NCI-H146 treated with DMSO at 0.1 percent for 48 hours (cell line): Measurements from ENCODE around the gene ULK3.
A peak's percentile ranks its signal among the peaks of the same experiment; 100 is the strongest.

Experiments
- DNase-seq: peaks from one replicate; lab custom pipeline; 2025; ENCODE audit not compliant: unreplicated experiment; lab: John Stamatoyannopoulos, UW

The ULK3 gene

GRCh38 chr15:74824976-74825375 lies 18.0 kb downstream of the ULK3 start:
- DNase-seq, result no peak

- no peak for DNase-seq
Observed at GRCh38 chr15:74823324-74823723, 19.6 kb downstream of the ULK3 start.

DNA sequence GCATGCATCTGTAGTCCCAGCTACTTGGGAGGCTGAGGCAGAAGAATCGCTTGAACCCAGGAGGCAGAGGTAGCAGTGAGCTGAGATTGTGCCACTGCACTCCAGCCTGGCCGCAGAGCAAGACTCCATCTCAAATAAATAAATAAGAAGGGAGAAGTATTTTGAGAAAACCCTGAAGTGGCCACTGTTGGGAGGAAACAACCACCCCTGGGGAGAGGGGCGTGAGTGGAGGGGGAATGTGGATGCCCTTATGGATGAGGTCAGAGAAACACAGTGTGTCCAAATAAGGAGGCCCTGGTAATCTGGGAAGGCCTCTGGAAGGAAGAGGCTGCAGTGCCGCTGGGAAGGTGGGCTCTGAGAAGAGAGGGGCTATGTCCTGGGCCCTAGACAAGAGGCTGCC lies 20.7 kb downstream of the ULK3 start:
- no peak for DNase-seq

- DNase-seq, result no peak
Observed at GRCh38 chr15:74821790-74822158, 21.2 kb downstream of the ULK3 start.

- DNase-seq, result peak; percentile 64
Observed at GRCh38 chr15:74821091-74821789, 21.7 kb downstream of the ULK3 start.

- no peak for DNase-seq
Observed at GRCh38 chr15:74820056-74820455, 22.9 kb downstream of the ULK3 start.

- DNase-seq, result peak; percentile 23
Observed at GRCh38 chr15:74817370-74817737, 25.6 kb downstream of the ULK3 start.

- DNase-seq, result no peak
Observed at GRCh38 chr15:74816624-74817369, 26.2 kb downstream of the ULK3 start.

DNA sequence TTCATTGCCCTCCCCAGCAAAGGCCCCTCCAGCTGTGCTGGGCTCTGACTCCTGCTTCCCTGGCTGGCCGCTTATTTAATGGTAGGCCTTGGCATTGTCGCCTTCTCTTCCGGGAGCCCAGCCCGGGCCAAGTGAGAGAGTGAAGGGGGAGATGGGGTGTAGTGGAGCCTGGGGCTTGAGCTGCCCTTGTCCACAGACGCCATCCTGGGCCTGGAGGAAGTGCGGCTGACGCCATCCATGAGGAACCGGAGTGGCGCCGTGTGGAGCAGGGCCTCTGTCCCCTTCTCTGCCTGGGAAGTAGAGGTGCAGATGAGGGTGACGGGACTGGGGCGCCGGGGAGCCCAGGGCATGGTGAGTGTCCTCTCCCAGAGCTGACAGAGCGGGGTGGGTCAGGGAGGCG lies 27.0 kb downstream of the ULK3 start:
- DNase-seq, result no peak

GRCh38 chr15:74815121-74815934 lies 27.6 kb downstream of the ULK3 start:
- DNase-seq, result no peak

DNA sequence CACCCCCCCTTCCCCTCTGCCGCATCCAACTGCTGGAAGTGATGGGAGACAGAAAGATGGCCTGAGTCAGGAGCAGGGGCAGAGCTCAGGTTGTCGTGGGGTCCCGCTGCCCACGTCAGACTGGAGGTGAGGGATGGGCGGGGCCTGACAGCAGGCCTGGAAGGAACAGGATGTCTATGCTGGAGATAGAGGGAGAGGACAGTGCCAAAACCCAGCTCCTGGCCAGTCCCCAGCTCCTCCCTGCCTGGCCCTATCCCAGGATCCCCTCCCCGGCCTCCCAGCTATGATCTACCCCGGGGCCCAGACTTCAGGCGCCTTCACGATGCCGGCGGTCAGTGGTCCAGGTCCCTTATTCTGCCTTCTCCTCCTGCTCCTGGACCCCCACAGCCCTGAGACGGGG lies 30.4 kb downstream of the ULK3 start, which contains the start of gene LMAN1L:
TSS of gene LMAN1L (plus strand) at position 303 of the 400 bp plus-strand sequence. CDS start at position 323, 20 bp downstream.
- no peak for DNase-seq

DNA sequence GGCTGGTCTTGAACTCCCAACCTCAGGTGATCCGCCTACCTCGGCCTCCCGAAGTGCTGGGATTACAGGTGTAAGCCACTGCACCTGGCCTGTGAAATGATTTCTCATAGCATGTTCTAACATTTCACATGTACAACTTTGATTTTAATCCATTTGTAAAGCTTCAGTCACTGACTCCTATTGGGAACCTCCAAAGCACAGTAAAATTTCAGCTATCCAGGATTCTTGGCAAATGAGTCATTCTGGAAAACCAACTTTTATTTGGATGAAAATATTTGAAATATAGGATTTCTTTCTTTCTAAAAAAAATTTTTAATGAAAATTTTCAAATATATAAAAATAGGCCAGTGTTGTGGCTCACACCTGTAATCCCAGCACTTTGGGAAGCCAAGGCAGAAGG lies 33.0 kb downstream of the ULK3 start:
- DNase-seq, result no peak

DNA sequence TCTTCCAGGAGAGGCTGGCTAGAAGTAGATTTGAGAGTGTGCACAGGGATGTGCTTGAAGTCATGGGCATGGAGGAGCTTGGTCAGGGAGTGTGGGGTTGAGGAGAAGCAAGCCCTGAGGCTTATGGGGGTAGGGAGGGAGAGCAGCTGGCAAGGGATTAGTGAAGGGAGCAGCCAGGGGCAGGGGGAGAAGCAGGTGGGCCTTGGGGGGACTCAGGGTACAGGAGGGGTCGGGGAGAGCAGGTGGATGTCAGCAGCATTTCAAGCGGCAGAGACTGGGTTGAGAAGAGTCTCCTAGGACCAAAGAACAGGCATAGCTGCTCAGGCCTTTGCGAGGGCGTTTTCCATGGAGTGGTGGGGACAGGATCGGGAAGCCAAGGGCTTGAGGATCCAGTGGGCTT lies 33.7 kb downstream of the ULK3 start:
- DNase-seq, result no peak

- no peak for DNase-seq
Observed at GRCh38 chr15:74808840-74809229, 34.1 kb downstream of the ULK3 start.

DNA sequence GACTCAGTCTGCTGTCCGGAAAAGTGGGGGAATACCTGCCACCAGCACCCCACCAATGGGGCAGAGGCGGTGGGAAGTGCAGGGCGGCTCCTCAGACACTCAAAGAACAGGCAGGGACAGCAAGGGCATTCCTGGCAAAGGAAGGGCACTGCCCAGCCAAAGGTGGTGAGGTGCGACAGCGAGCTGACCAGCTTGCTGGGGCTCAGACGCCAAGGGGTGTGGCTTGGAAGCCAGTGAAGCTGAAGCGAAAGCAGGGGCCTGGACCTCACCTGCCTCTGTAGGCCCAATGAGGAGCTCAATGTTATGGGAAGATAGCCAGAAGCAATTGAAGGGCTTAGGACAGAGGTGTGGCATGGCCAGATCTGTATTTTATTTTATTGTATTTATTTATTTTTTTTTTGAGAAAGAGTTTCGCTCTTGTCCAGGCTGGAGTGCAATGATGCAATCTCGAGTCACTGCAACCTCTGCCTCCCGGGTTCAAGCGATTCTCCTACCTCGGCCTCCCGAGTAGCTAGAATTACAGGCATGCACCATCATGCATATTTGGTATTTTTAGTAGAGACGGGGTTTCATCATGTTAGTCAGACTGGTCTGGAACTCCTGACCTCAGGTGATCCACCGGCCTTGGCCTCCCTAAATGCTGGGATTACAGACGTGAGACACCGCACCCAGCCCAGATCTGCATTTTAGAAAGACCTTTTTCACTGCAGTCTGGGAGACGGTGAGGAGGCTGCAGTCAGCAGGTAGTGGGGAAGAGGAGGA lies 34.7 kb downstream of the ULK3 start:
- no peak for DNase-seq

DNA sequence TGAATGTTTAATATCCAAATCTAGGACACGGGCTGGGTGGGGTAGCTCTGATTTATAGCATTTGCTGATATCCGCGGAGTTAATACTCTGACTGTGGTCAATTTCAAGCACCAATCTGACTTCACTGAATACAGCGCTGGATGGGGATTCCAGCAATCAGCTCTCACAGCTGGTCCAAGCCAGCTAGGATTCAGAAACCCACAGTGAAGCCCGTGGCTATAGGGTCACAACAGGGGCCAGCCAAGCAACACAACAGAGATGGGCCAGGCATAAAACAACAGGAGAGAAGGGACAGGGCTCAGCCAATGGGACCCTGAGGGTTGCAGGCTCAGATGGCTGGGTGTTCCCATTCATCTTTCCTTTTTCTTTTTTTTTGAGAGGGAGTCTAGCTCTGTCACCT lies 35.7 kb downstream of the ULK3 start:
- no peak for DNase-seq

GRCh38 chr15:74804935-74805334 lies 38.0 kb downstream of the ULK3 start:
- DNase-seq, result no peak

DNA sequence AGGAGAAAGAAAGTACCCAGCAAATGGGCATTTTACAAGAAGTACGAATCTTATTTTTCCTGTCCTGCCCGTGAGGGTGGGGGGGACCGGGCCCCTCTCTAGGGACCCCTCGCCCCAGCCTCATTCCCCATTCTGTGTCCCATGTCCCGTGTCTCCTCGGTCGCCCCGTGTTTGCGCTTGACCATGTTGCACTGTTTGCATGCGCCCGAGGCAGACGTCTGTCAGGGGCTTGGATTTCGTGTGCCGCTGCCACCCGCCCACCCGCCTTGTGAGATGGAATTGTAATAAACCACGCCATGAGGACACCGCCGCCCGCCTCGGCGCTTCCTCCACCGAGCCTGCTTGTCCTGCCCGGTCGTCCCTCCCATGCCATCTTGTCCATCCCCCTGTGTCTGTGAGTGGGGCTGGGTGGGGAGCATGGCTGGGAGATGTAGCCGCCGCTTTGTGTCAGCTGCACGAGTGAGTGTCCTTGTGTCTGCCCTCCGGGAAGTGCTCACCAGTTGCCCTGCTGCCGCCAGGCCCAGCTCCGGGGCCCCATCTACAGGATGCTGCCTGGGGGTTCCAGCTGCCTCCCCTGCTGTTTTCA lies 40.0 kb downstream of the ULK3 start:
- no peak for DNase-seq

DNA sequence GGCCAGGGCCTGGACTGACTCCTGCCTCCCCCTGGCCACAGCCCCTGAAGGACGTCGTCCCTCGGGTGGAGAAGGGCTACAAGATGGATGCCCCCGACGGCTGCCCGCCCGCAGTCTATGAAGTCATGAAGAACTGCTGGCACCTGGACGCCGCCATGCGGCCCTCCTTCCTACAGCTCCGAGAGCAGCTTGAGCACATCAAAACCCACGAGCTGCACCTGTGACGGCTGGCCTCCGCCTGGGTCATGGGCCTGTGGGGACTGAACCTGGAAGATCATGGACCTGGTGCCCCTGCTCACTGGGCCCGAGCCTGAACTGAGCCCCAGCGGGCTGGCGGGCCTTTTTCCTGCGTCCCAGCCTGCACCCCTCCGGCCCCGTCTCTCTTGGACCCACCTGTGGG lies 40.7 kb downstream of the ULK3 start:
- DNase-seq, result no peak

GRCh38 chr15:74801311-74801997 lies 41.5 kb downstream of the ULK3 start:
- DNase-seq, result no peak
